IMR-90 (cell line): ENCODE measurements around the gene ZNF385B. TPM values are rescaled to one million over a fixed set of nuclear protein-coding genes. Genes with fewer than 3 reads are reported as not detected.

ENCODE experiments used
- ATAC-seq: fragments of 200-7000 bp; cut with Tn5 transposase; 2 replicates; pipeline ENCODE4 v1.9.1; 2020; ENCODE audit warnings: low read depth, mild to moderate bottlenecking, moderate library complexity
- BruUV-seq: library from RNA; stranded (reverse); fragments of 400-500 nt; replicated peaks from 2 replicates; lab custom pipeline; 2021; lab: Mats Ljungman, UMichigan
- CTCF ChIA-PET: fragments of 300-600 bp; formaldehyde crosslinking; extraction: SDS; loops from one replicate; lab custom pipeline; 2021; ENCODE audit warnings: antibody characterized with exemption; lab: Yijun Ruan, JAX
- POLR2A ChIA-PET: fragments of 300-600 bp; sonication (Branson Sonifier 250); formaldehyde crosslinking; loops from one replicate; lab custom pipeline; 2022; ENCODE audit warnings: antibody characterized with exemption; ENCODE audit not compliant: unreplicated experiment; lab: Charles Lee
- DNase-seq: peaks from one replicate; pipeline ENCODE4 v3.0.0; 2013
- H2AFZ ChIP-seq: replicated peaks from 2 replicates; pipeline ENCODE3; 2013; ENCODE audit warnings: low read length, mild to moderate bottlenecking; ENCODE audit not compliant: poor library complexity
- H2AK5ac ChIP-seq: 2 replicates; pipeline ENCODE4 v1.6.1; 2013; ENCODE audit warnings: low read depth, low read length, inconsistent platforms
- H2AK9ac ChIP-seq: replicated peaks from 2 replicates; pipeline ENCODE3; 2013; ENCODE audit warnings: mild to moderate bottlenecking, low read depth, low read length, moderate library complexity; ENCODE audit not compliant: poor library complexity
- H2BK120ac ChIP-seq: 2 replicates; pipeline ENCODE4 v1.6.1; 2013; ENCODE audit warnings: low read depth, low read length, inconsistent platforms
- H2BK15ac ChIP-seq: 3 replicates; pipeline ENCODE4 v1.6.1; 2013; ENCODE audit warnings: low read depth, low read length, inconsistent platforms
- H2BK20ac ChIP-seq: 2 replicates; pipeline ENCODE4 v1.6.1; 2013; ENCODE audit warnings: low read depth, mild to moderate bottlenecking, inconsistent platforms, low read length, moderate library complexity
- H2BK5ac ChIP-seq: 2 replicates; pipeline ENCODE4 v1.6.1; 2013; ENCODE audit warnings: mild to moderate bottlenecking, low read depth, low read length, inconsistent platforms; ENCODE audit not compliant: poor library complexity, severe bottlenecking
- H3K14ac ChIP-seq: replicated peaks from 2 replicates; pipeline ENCODE4 v1.6.1; 2013; ENCODE audit warnings: low read depth, low read length, inconsistent platforms
- H3K18ac ChIP-seq: 2 replicates; pipeline ENCODE4 v1.6.1; 2013; ENCODE audit warnings: low read depth, low read length, control low read depth
- H3K23ac ChIP-seq: 2 replicates; pipeline ENCODE4 v1.6.1; 2013; ENCODE audit warnings: low read depth, low read length, inconsistent platforms
- H3K27ac ChIP-seq: 2 replicates; pipeline ENCODE4 v1.5.1; 2013; ENCODE audit warnings: mild to moderate bottlenecking, control low read depth, low read length; ENCODE audit not compliant: insufficient read depth
- H3K27me3 ChIP-seq: 2 replicates; pipeline ENCODE4 v1.6.1; 2013; ENCODE audit warnings: low read length; ENCODE audit not compliant: control insufficient read depth, insufficient read depth
- H3K36me3 ChIP-seq: 2 replicates; pipeline ENCODE4 v1.6.1; 2013; ENCODE audit warnings: low read length, mixed read lengths; ENCODE audit not compliant: control insufficient read depth, insufficient read depth
- H3K4ac ChIP-seq: 2 replicates; pipeline ENCODE4 v1.6.1; 2013; ENCODE audit warnings: low read depth, low read length, inconsistent platforms
- H3K4me1 ChIP-seq: 2 replicates; pipeline ENCODE4 v1.6.1; 2013; ENCODE audit warnings: low read length, mixed read lengths; ENCODE audit not compliant: control insufficient read depth, insufficient read depth
- H3K4me2 ChIP-seq: 2 replicates; pipeline ENCODE4 v1.6.1; 2013; ENCODE audit warnings: low read depth, mild to moderate bottlenecking, control low read depth, low read length, moderate library complexity
- H3K4me3 ChIP-seq: 2 replicates; pipeline ENCODE4 v1.5.1; 2013; ENCODE audit warnings: low read depth, mild to moderate bottlenecking, control low read depth, low read length, moderate library complexity; ENCODE audit not compliant: insufficient read depth
- H3K56ac ChIP-seq: 2 replicates; pipeline ENCODE4 v1.6.1; 2013; ENCODE audit warnings: low read length, inconsistent platforms; ENCODE audit not compliant: insufficient read depth; ENCODE audit errors: extremely low read depth
- H3K79me1 ChIP-seq, 2 experiments: 2 replicates each; pipeline ENCODE4 v1.6.1; 2013; ENCODE audit warnings: low read length in 2 of 2, inconsistent platforms in 1 of 2, low read depth in 1 of 2
- H3K9ac ChIP-seq: 2 replicates; pipeline ENCODE4 v1.6.1; 2013; ENCODE audit warnings: low read depth, low read length, control low read depth
- H3K9me1 ChIP-seq: 2 replicates; pipeline ENCODE4 v1.6.1; 2013; ENCODE audit warnings: low read length, inconsistent platforms; ENCODE audit not compliant: insufficient read depth
- H3K9me3 ChIP-seq: 2 replicates; pipeline ENCODE4 v1.6.1; 2013; ENCODE audit warnings: low read length; ENCODE audit not compliant: control insufficient read depth, insufficient read depth
- H4K20me1 ChIP-seq: 2 replicates; pipeline ENCODE4 v1.6.1; 2013; ENCODE audit warnings: low read length, inconsistent platforms; ENCODE audit not compliant: insufficient read depth
- H4K5ac ChIP-seq: 2 replicates; pipeline ENCODE4 v1.6.1; 2013; ENCODE audit warnings: mild to moderate bottlenecking, low read depth, low read length, control low read depth
- H4K8ac ChIP-seq, 2 experiments: 2 replicates each; pipeline ENCODE4 v1.6.1; 2013; ENCODE audit warnings: low read depth in 2 of 2, low read length in 2 of 2, control low read depth in 1 of 2, inconsistent platforms in 1 of 2
- H4K91ac ChIP-seq: 2 replicates; pipeline ENCODE4 v1.6.1; 2013; ENCODE audit warnings: low read depth, low read length, inconsistent platforms; ENCODE audit not compliant: insufficient read depth
- MAFK ChIP-seq: IDR thresholded peaks from 2 replicates; pipeline ENCODE4 v1.6.1; 2012; ENCODE audit warnings: low read depth, low read length, improper control_type of control experiment
- MXI1 ChIP-seq: IDR thresholded peaks from 2 replicates; pipeline ENCODE4 v1.6.1; 2012; ENCODE audit warnings: low read depth, mild to moderate bottlenecking, low read length, moderate library complexity, borderline replicate concordance
- WGBS, 2 experiments: methylation state at CpG; one replicate each; pipeline versions ENCODE4 v1.1.5 to v1.1.7; 2013; ENCODE audit warnings: missing lambda C conversion rate in 2 of 2; ENCODE audit not compliant: insufficient read length in 1 of 2; ENCODE audit errors: extremely low coverage in 2 of 2; 5-methylcytosine and 5-hydroxymethylcytosine counted together
- dilution Hi-C: fragments of 300-500 bp; cut with HindIII; formaldehyde crosslinking; loops from one replicate; pipeline ENCODE4 v1.14.3; 2018; ENCODE audit warnings: low sequenced_read_pairs; ENCODE audit not compliant: unreplicated experiment
- in situ Hi-C: fragments of 300-500 bp; cut with MboI; formaldehyde crosslinking; loops from 3 replicates; pipeline ENCODE4 v1.14.3; 2019; ENCODE audit warnings: low sequenced_read_pairs, inconsistent platforms, mixed read lengths
- intact Hi-C: fragments of 100-400 bp; cut with micrococcal nuclease; formaldehyde crosslinking; loops from 2 replicates; pipeline ENCODE4 v1.10.0; 2022
- polyA plus RNA-seq, 3 experiments: library from polyadenylated mRNA; depleted of rRNA; stranded (reverse); fragments of >200 nt; gene quantifications; 2 replicates each; pipeline ENCODE4 v1.2.3, GENCODE V29; 2012; ENCODE audit warnings: low replicate concordance in 1 of 3
- total RNA-seq: library from RNA; depleted of rRNA; stranded (reverse); fragments of >200 nt; gene quantifications from 2 replicates; pipeline ENCODE4 v1.2.3, GENCODE V29; 2012
- TF ChIP-seq, protein P1 (sequence below): conservative IDR thresholded peaks from 2 replicates; pipeline ENCODE4 v1.5.1; 2012; ENCODE audit warnings: mild to moderate bottlenecking, low read depth, low read length, improper control_type of control experiment

The ZNF385B gene
- total and polyA plus RNA-seq, 2 of the 4 experiments (the other 2 are of a cell fraction), result not detected

DNA sequence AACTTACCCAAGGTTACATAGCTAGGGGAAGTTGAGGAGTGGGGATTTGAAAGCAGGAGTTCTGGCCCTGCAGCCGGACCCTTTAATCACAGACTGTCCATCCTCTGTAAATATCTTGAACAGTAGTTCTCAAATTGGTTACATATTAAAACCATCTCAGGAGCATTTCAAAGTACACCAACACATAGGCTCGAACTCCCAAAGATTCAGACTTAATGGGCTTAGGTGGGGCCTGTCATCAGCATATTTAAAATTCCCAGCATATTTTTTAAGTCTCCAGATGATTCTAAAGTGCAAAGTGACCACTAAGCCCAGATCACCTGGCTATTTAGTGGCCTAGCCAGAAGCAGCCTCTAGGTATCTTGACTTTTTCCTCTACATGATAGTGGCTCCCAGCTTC lies 192.2 kb downstream of the ZNF385B start:
- no peak overlapping the region for H3K27ac ChIP-seq
- H4K5ac ChIP-seq, result no peak overlapping the region
- no peak overlapping the region for H4K8ac ChIP-seq
- dilution Hi-C loops, result no loop called here
- in situ Hi-C loops, result no loop called here
- H3K9ac ChIP-seq, result no peak overlapping the region
- H4K20me1 ChIP-seq, result no peaks in the 10 kb centered on the region
- H3K23ac ChIP-seq, result no peak overlapping the region
- H3K36me3 ChIP-seq, result no peaks in the 10 kb centered on the region
- no peak overlapping the region for H3K18ac ChIP-seq
- H2BK15ac ChIP-seq, result no peak overlapping the region
- no peaks in the 10 kb centered on the region for H3K9me1 ChIP-seq
- H3K4ac ChIP-seq, result no peak overlapping the region
- H2BK5ac ChIP-seq, result no peak overlapping the region
- H2AK9ac ChIP-seq, result no peak overlapping the region
- no peak overlapping the region for H2BK120ac ChIP-seq
- no CpG with 5 or more reads among the region's 2 CpGs for WGBS, 2 experiments
- TF ChIP-seq, protein P1, sequence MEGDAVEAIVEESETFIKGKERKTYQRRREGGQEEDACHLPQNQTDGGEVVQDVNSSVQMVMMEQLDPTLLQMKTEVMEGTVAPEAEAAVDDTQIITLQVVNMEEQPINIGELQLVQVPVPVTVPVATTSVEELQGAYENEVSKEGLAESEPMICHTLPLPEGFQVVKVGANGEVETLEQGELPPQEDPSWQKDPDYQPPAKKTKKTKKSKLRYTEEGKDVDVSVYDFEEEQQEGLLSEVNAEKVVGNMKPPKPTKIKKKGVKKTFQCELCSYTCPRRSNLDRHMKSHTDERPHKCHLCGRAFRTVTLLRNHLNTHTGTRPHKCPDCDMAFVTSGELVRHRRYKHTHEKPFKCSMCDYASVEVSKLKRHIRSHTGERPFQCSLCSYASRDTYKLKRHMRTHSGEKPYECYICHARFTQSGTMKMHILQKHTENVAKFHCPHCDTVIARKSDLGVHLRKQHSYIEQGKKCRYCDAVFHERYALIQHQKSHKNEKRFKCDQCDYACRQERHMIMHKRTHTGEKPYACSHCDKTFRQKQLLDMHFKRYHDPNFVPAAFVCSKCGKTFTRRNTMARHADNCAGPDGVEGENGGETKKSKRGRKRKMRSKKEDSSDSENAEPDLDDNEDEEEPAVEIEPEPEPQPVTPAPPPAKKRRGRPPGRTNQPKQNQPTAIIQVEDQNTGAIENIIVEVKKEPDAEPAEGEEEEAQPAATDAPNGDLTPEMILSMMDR, result no peak
- no peak for TF ChIP-seq MXI1
- TF ChIP-seq MAFK, result no peak
- H3K4me2 ChIP-seq, result no peak overlapping the region
- no peaks in the 10 kb centered on the region for H3K9me3 ChIP-seq
- H2AK5ac ChIP-seq, result no peak overlapping the region
- ChIA-PET POLR2A (no interaction called here), CTCF (no interaction called here)
- no peak overlapping the region for H4K91ac ChIP-seq
- no peak for ATAC-seq
- no peaks in the 10 kb centered on the region for H3K79me1 ChIP-seq
- H3K56ac ChIP-seq, result no peak overlapping the region
- no peaks in the 10 kb centered on the region for H3K4me1 ChIP-seq
- H3K14ac ChIP-seq, result no peak overlapping the region
- H3K27me3 ChIP-seq, result no peaks in the 10 kb centered on the region
- intact Hi-C loops, result no loop called here
- H2BK20ac ChIP-seq, result no peak overlapping the region
- no TSS peak for BruUV-seq
- no peak overlapping the region for H2AFZ ChIP-seq
- no peak overlapping the region for H3K4me3 ChIP-seq
- no peak for DNase-seq
